ENCODE measurements around the gene SLC7A5. TPM values are rescaled to one million over a fixed set of nuclear protein-coding genes. Genes with fewer than 3 reads are reported as not detected.
"Not testable (repeated sequence)": the region's sequence is repeated elsewhere in the genome, so short reads cannot be mapped to it uniquely, and the experiment has no call there.

SLC7A5 gene
- total RNA-seq, 1 donor from 2014 or later, result 205 TPM

GRCh38 chr16:87789437-87790291, 79.6 kb downstream of the SLC7A5 start:
- peaks cover 2% of the 10 kb centered on the region for H3K27me3 Mint-ChIP-seq (ENCODE audit: unreplicated experiment)
- TF ChIP-seq CTCF (IDR thresholded peaks at IDR 0.05; ENCODE audit: partially characterized antibody, unreplicated experiment), result no peak
- H3K27ac Mint-ChIP-seq (ENCODE audit: unreplicated experiment), result no peak overlapping the region
- no peaks in the 10 kb centered on the region for H3K36me3 Mint-ChIP-seq (ENCODE audit: unreplicated experiment)
- H3K4me1 Mint-ChIP-seq (ENCODE audit: low read depth, unreplicated experiment), result peaks cover 2% of the 10 kb centered on the region
- no peak overlapping the region for H3K4me3 Mint-ChIP-seq (ENCODE audit: unreplicated experiment)
- no peaks in the 10 kb centered on the region for H3K9me3 Mint-ChIP-seq (ENCODE audit: unreplicated experiment)
- no peak for DNase-seq

GRCh38 chr16:87788730-87789436, 80.4 kb downstream of the SLC7A5 start:
- not testable (repeated sequence) for H3K9me3 Mint-ChIP-seq (ENCODE audit: unreplicated experiment); H3K27ac Mint-ChIP-seq (ENCODE audit: unreplicated experiment); H3K4me3 Mint-ChIP-seq (ENCODE audit: unreplicated experiment); H3K36me3 Mint-ChIP-seq (ENCODE audit: unreplicated experiment); H3K4me1 Mint-ChIP-seq (ENCODE audit: low read depth, unreplicated experiment); DNase-seq; H3K27me3 Mint-ChIP-seq (ENCODE audit: unreplicated experiment)

GRCh38 chr16:87787451-87788091, 81.7 kb downstream of the SLC7A5 start:
- not testable (repeated sequence) for H3K27me3 Mint-ChIP-seq (ENCODE audit: unreplicated experiment); H3K36me3 Mint-ChIP-seq (ENCODE audit: unreplicated experiment); H3K9me3 Mint-ChIP-seq (ENCODE audit: unreplicated experiment); H3K4me1 Mint-ChIP-seq (ENCODE audit: low read depth, unreplicated experiment); H3K27ac Mint-ChIP-seq (ENCODE audit: unreplicated experiment); DNase-seq; H3K4me3 Mint-ChIP-seq (ENCODE audit: unreplicated experiment)

- peaks cover 6% of the 10 kb centered on the region for H3K27me3 Mint-ChIP-seq (ENCODE audit: unreplicated experiment)
- no peaks in the 10 kb centered on the region for H3K36me3 Mint-ChIP-seq (ENCODE audit: unreplicated experiment)
- H3K4me3 Mint-ChIP-seq (ENCODE audit: unreplicated experiment), result no peak overlapping the region
- peaks cover 2% of the 10 kb centered on the region for H3K4me1 Mint-ChIP-seq (ENCODE audit: low read depth, unreplicated experiment)
- no peak overlapping the region for H3K27ac Mint-ChIP-seq (ENCODE audit: unreplicated experiment)
- no peak for DNase-seq
- H3K9me3 Mint-ChIP-seq (ENCODE audit: unreplicated experiment), result peaks cover 4% of the 10 kb centered on the region
- no peak for TF ChIP-seq CTCF (IDR thresholded peaks at IDR 0.05; ENCODE audit: partially characterized antibody, unreplicated experiment)
These were observed 84.5 kb downstream of the SLC7A5 start for GRCh38 chr16:87784812-87785211.

GRCh38 chr16:87782033-87782432, 87.3 kb downstream of the SLC7A5 start:
- Mint-ChIP-seq H3K4me3 (ENCODE audit: unreplicated experiment) (no peak overlapping the region), H3K36me3 (ENCODE audit: unreplicated experiment) (no peaks in the 10 kb centered on the region), H3K9me3 (ENCODE audit: unreplicated experiment) (peaks cover 7% of the 10 kb centered on the region), H3K27ac (ENCODE audit: unreplicated experiment) (no peak overlapping the region), H3K27me3 (ENCODE audit: unreplicated experiment) (peaks cover 5% of the 10 kb centered on the region), H3K4me1 (ENCODE audit: low read depth, unreplicated experiment) (peaks cover 9% of the 10 kb centered on the region)
- TF ChIP-seq CTCF (IDR thresholded peaks at IDR 0.05; ENCODE audit: partially characterized antibody, unreplicated experiment), result no peak
- DNase-seq, result no peak
